ENCODE results near the gene CLCN5.

CLCN5 gene

GRCh38 chrX:49922291-49923241 lies at the start of gene CLCN5:
Gene CLCN5, plus strand, starts transcription at chrX:49922596. Its CDS starts 2,703 bp downstream, at chrX:49925299.
- Histone ChIP-seq H3K36me3 (ENCODE audit: control insufficient read depth, low read length) (no peaks in the 10 kb centered on the region), H3K79me2 (ENCODE audit: control insufficient read depth, low read length) (no peaks in the 10 kb centered on the region), H4K20me1 (ENCODE audit: control insufficient read depth, insufficient read depth, low read depth, low read length) (no peaks in the 10 kb centered on the region), H3K27me3 (ENCODE audit: control insufficient read depth, low read length) (no peaks in the 10 kb centered on the region), H3K4me2 (ENCODE audit: low read length) (peak within 1 kb of the TSS; percentile 84), H3K4me1 (ENCODE audit: control insufficient read depth, low read length) (peaks cover 12% of the 10 kb centered on the region), H3K27ac (ENCODE audit: low read depth, low read length) (no peak within 1 kb of the TSS), H3K9me2 (replicated peaks; ENCODE audit: control insufficient read depth, low read length) (no peaks in the 10 kb centered on the region), H3K4me3 (ENCODE audit: low read length) (peak within 1 kb of the TSS; percentile 82), H3F3A (ENCODE audit: control insufficient read depth, insufficient read depth) (no peaks in the 10 kb centered on the region), H3K9me3 (ENCODE audit: control insufficient read depth, insufficient read depth, low read length) (no peaks in the 10 kb centered on the region)
- TF ChIP-seq CTCF (IDR thresholded peaks at IDR 0.05; ENCODE audit: low read depth, low read length, poor library complexity, severe bottlenecking) (no peak), EZH2phosphoT487 (IDR thresholded peaks at IDR 0.05; ENCODE audit: borderline replicate concordance, low read length) (no peak)

- H3K79me2 ChIP-seq (ENCODE audit: control insufficient read depth, low read length) = no peaks in the 10 kb centered on the region; the same call in 1 of the 2 replicates
- H3K4me2 ChIP-seq (ENCODE audit: low read length) = no peak overlapping the region
- peaks cover 5% of the 10 kb centered on the region for H3K4me1 ChIP-seq (ENCODE audit: control insufficient read depth, low read length)
- H3K36me3 ChIP-seq (ENCODE audit: control insufficient read depth, low read length) = no peaks in the 10 kb centered on the region
- H3K27me3 ChIP-seq (ENCODE audit: control insufficient read depth, low read length) = no peaks in the 10 kb centered on the region
- H3K4me3 ChIP-seq (ENCODE audit: low read length) = no peak overlapping the region
- TF ChIP-seq EZH2phosphoT487 (IDR thresholded peaks at IDR 0.05; ENCODE audit: borderline replicate concordance, low read length) (no peak), CTCF (IDR thresholded peaks at IDR 0.05; ENCODE audit: low read depth, low read length, poor library complexity, severe bottlenecking) (peak; percentile 37)
- no peaks in the 10 kb centered on the region for H4K20me1 ChIP-seq (ENCODE audit: control insufficient read depth, insufficient read depth, low read depth, low read length)
- no peaks in the 10 kb centered on the region for H3K9me3 ChIP-seq (ENCODE audit: control insufficient read depth, insufficient read depth, low read length)
- H3F3A ChIP-seq (ENCODE audit: control insufficient read depth, insufficient read depth) = no peaks in the 10 kb centered on the region
- H3K9me2 ChIP-seq (replicated peaks; ENCODE audit: control insufficient read depth, low read length) = no peaks in the 10 kb centered on the region
- no peak overlapping the region for H3K27ac ChIP-seq (ENCODE audit: low read depth, low read length)
Measured at GRCh38 chrX:49876750-49877149, 45.6 kb upstream of the CLCN5 start.

GRCh38 chrX:49877397-49878101 lies 44.8 kb upstream of the CLCN5 start:
- Histone ChIP-seq H3K4me3 (ENCODE audit: low read length) (no peak overlapping the region), H3K36me3 (ENCODE audit: control insufficient read depth, low read length) (no peaks in the 10 kb centered on the region), H3K4me1 (ENCODE audit: control insufficient read depth, low read length) (peaks cover 5% of the 10 kb centered on the region), H4K20me1 (ENCODE audit: control insufficient read depth, insufficient read depth, low read depth, low read length) (no peaks in the 10 kb centered on the region), H3F3A (ENCODE audit: control insufficient read depth, insufficient read depth) (no peaks in the 10 kb centered on the region), H3K27ac (ENCODE audit: low read depth, low read length) (no peak overlapping the region), H3K9me3 (ENCODE audit: control insufficient read depth, insufficient read depth, low read length) (no peaks in the 10 kb centered on the region), H3K9me2 (replicated peaks; ENCODE audit: control insufficient read depth, low read length) (no peaks in the 10 kb centered on the region), H3K4me2 (ENCODE audit: low read length) (no peak overlapping the region), H3K79me2 (ENCODE audit: control insufficient read depth, low read length) (no peaks in the 10 kb centered on the region; the same call in 1 of the 2 replicates), H3K27me3 (ENCODE audit: control insufficient read depth, low read length) (no peaks in the 10 kb centered on the region)
- TF ChIP-seq CTCF (IDR thresholded peaks at IDR 0.05; ENCODE audit: low read depth, low read length, poor library complexity, severe bottlenecking) = no peak
